EL (cell line): ENCODE data around the gene TFE3.

Experiments
- DNase-seq: peaks from one replicate; pipeline ENCODE4 v3.0.0-alpha.2; 2016

The TFE3 gene

GRCh38 chrX:49043220-49043986 is at the start of gene TFE3:
TFE3 (minus strand) TSS chrX:49043357; CDS start chrX:49043226, 131 bp downstream.
- DNase-seq, result peak; percentile 98

GRCh38 chrX:49089553-49089952 is 46.4 kb upstream of the TFE3 start:
- no peak for DNase-seq

GRCh38 chrX:49082271-49082871 is 39.2 kb upstream of the TFE3 start:
- no peak for DNase-seq

- DNase-seq, result peak; percentile 72
Observed at GRCh38 chrX:49079489-49080428, 36.6 kb upstream of the TFE3 start, which contains the start of gene WDR45. WDR45 (minus strand) TSS chrX:49079887; CDS start chrX:49078095, 1,792 bp downstream.

GRCh38 chrX:49077941-49078340 is 34.8 kb upstream of the TFE3 start:
- DNase-seq, result no peak

GRCh38 chrX:49075347-49075746 is 32.2 kb upstream of the TFE3 start:
- DNase-seq, result no peak

GRCh38 chrX:49073601-49074575 is 30.7 kb upstream of the TFE3 start, which contains the start of gene PRAF2:
PRAF2 (minus strand) TSS chrX:49074002; CDS start chrX:49073987, 15 bp downstream.
- DNase-seq, result peak; percentile 89

- DNase-seq, result peak; percentile 4
Observed at GRCh38 chrX:49072712-49073095, 29.5 kb upstream of the TFE3 start.

GRCh38 chrX:49071877-49072711 is 28.9 kb upstream of the TFE3 start:
- peak; percentile 15 for DNase-seq

GRCh38 chrX:49070988-49071387 is 27.8 kb upstream of the TFE3 start:
- no peak for DNase-seq

GRCh38 chrX:49069038-49069437 is 25.9 kb upstream of the TFE3 start:
- DNase-seq, result no peak

GRCh38 chrX:49067285-49068120 is 24.3 kb upstream of the TFE3 start:
- DNase-seq, result no peak

- no peak for DNase-seq
Observed at GRCh38 chrX:49066690-49067089, 23.5 kb upstream of the TFE3 start.

- DNase-seq, result no peak
Observed at GRCh38 chrX:49066278-49066677, 23.1 kb upstream of the TFE3 start.

- no peak for DNase-seq
Observed at GRCh38 chrX:49064735-49065134, 21.6 kb upstream of the TFE3 start.

GRCh38 chrX:49064303-49064702 is 21.1 kb upstream of the TFE3 start:
- DNase-seq, result no peak

- DNase-seq, result no peak
Observed at GRCh38 chrX:49063715-49064114, 20.6 kb upstream of the TFE3 start.

GRCh38 chrX:49061916-49062315 is 18.8 kb upstream of the TFE3 start:
- no peak for DNase-seq

GRCh38 chrX:49061490-49061889 is 18.3 kb upstream of the TFE3 start:
- DNase-seq, result no peak

- DNase-seq, result no peak
Observed at GRCh38 chrX:49060914-49061313, 17.8 kb upstream of the TFE3 start.
